ENCODE data around the gene RHOT1. TPM values are rescaled to one million over a fixed set of nuclear protein-coding genes. Genes with fewer than 3 reads are reported as not detected.

The RHOT1 gene
- total and polyA plus RNA-seq, 2 donors (not counting 3 experiments of a cell fraction or from before 2014, with no cell fraction given): 23.5 to 28.8 TPM

GRCh38 chr17:32264140-32264799 lies 122.0 kb downstream of the RHOT1 start:
- H3K27ac ChIP-seq (ENCODE audit: insufficient read depth, low read depth, low read length): no peak overlapping the region
- H3K4me2 ChIP-seq (ENCODE audit: insufficient read depth, low read length): no peak overlapping the region
- BruUV-seq (replicated peaks): no TSS peak
- no peaks in the 10 kb centered on the region for H3K79me2 ChIP-seq (ENCODE audit: control insufficient read depth, insufficient read depth, low read length)
- no peak for DNase-seq (ENCODE audit: low read depth, low spot score)
- peaks cover 13% of the 10 kb centered on the region for H3K4me1 ChIP-seq (ENCODE audit: control insufficient read depth, extremely low read depth, insufficient read depth, low read length)
- no peaks in the 10 kb centered on the region for H3K9me1 ChIP-seq (replicated peaks; ENCODE audit: control insufficient read depth, extremely low read depth, insufficient read depth, low read length)
- no peaks in the 10 kb centered on the region for H3K9me3 ChIP-seq (replicated peaks; ENCODE audit: control insufficient read depth, insufficient read depth, low read length)
- POLR2A ChIA-PET: no interaction called here
- CTCF ChIA-PET: interaction anchor here (1.0 kb wide), 2 partner anchors 10 kb away, joined by 3 read pairs; no protein-coding TSS in a partner anchor
- no peak overlapping the region for H3K4me3 ChIP-seq (replicated peaks in 1 of 3; ENCODE audit: insufficient read depth in 1 of 3, low read depth in 1 of 3, low read length in 3 of 3)
- H4K20me1 ChIP-seq (replicated peaks; ENCODE audit: control insufficient read depth, extremely low read depth, insufficient read depth, low read length): no peaks in the 10 kb centered on the region
- H3K36me3 ChIP-seq (ENCODE audit: control insufficient read depth in 2 of 2, extremely low read depth in 1 of 2, insufficient read depth in 2 of 2, low read length in 2 of 2): no peaks in the 10 kb centered on the region
- dilution Hi-C loops (cut with MboI; ENCODE audit: extremely low pct_ligation_motif_present, low sequenced_read_pairs): no loop called here
- H3K27me3 ChIP-seq (ENCODE audit: control insufficient read depth in 2 of 2, insufficient read depth in 2 of 2, low read length in 2 of 2): peaks cover 58 to 75% of the 10 kb centered on the region in 2 experiments
- H2AFZ ChIP-seq (ENCODE audit: low read depth, low read length): no peak overlapping the region
- TF ChIP-seq EZH2 (IDR thresholded peaks at IDR 0.05; ENCODE audit: borderline replicate concordance, low read depth, low read length, severe bottlenecking) (no peak), GATA2 (IDR thresholded peaks at IDR 0.05; ENCODE audit: insufficient read depth, insufficient read length, low read depth, low read length) (no peak), JUN (IDR thresholded peaks at IDR 0.05; ENCODE audit: borderline replicate concordance, insufficient read depth, insufficient read length, low read depth) (no peak), POLR2A (IDR thresholded peaks at IDR 0.05; ENCODE audit: low read depth, low read length) (no peak), MAX (IDR thresholded peaks at IDR 0.05; ENCODE audit: insufficient read depth, insufficient read length) (no peak), FOS (IDR thresholded peaks at IDR 0.05; ENCODE audit: borderline replicate concordance, insufficient read depth, low read length) (no peak), CTCF (IDR thresholded peaks at IDR 0.05; ENCODE audit: extremely low read depth in 1 of 2, insufficient read depth in 1 of 2, low read depth in 1 of 2, low read length in 2 of 2) (no peak), MYC (IDR thresholded peaks at IDR 0.05; ENCODE audit: low read depth, low read length) (no peak), POLR2AphosphoS5 (IDR thresholded peaks at IDR 0.05; ENCODE audit: insufficient read depth, low read depth, low read length) (no peak)
- intact Hi-C loops (cut with micrococcal nuclease): no loop called here
- H3K9ac ChIP-seq (replicated peaks; ENCODE audit: extremely low read depth, insufficient read depth, low read length): no peak overlapping the region
- no peak for FAIRE-seq

Data from endothelial cell of umbilical vein (primary cell).